HTERT RPE-1 (cell line): ENCODE measurements around the gene CEBPA.

Experiments
- in situ Hi-C: fragments of 300-500 bp; cut with MboI; formaldehyde crosslinking; loops from 4 replicates; pipeline ENCODE4 v1.14.3; 2020; ENCODE audit warnings: low sequenced_read_pairs

CEBPA gene

DNA sequence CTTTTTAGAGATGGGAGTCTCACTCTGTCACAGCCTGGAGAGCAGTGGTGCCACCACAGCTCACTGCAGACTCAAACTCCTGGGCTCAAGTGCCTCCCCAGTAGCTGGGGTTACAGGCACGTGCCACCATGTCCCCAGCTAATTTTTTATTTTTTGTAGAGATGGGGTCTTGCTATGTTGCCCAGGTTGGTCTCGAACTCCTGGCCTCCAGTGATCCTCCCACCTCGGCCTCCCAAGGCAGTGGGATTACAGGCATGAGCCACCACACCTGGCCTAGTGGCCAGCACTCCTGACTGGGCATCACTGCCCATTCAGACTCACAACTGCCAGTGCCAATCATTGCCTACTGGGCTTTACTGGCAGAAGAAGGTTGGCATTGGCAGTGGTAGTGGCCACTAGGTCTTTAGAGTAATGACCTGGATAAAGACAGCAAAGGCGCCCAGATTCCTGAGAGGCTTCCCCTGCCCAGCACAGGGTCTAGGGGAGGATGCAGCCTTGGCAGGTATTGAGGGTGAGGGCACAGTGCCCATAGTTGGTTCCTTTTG, 49.8 kb downstream of the CEBPA start:
- in situ Hi-C loops = no loop called here

DNA sequence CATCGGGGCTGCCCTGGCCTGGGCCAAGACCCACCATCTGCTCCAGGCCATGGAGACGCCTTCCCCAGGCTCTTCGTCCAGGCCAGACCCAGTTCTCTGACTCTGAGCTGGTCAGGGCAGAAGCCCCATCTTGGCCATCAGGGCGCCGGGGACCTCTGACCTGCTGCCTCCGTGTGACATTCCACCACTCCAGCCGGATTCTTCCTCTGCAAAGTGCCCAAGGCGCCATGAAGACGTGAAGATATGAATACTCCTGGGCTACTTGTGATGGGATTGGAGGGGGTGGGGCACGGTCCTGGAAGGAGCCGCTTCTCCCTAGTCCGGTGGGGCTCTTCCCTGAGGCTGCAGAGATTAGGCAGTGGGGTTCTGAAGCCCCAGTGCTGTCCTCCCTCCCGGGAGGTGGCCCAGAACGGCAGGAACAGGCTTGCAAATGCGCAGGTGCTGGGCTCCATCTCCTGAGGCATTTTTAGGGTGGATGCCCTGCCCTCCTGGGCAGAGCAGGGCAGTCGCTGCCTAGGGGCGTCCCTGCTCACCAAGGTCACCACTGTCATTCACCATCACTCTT, 50.7 kb downstream of the CEBPA start:
- in situ Hi-C loops = no loop called here

DNA sequence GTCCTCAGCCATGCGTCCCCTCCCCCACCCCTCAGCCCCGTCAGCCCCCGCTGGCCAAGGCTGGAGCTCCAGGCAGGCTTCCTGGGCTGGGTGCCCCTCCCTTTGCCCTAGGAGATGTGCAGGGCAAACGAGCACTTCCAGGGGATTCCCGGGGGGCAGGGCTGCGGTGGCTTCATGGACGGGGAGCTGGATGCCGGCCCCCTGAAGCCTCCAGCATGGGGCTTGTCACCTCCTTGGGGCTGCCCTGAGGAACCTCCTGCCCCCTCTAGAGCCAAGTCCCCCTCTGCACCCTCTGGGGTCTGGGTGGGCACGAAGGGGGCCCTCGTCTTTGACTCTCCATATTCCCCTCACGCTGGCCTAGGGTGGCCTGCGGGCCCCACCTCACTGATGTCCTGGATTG, 51.3 kb downstream of the CEBPA start:
- in situ Hi-C loops = no loop called here

DNA sequence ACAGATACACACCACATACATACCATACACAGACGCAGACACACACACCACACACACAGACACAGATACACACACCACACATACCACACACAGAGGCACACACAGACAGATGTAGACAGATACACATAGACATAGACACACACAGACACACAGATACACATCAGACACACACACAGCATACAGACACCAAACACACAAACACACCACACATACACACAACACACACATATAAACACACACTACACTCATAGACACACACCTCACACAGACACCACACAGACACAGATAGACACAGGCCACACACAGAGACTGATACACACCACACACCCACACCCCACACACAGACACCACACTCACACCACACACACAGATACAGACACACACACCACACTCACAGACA, 51.8 kb downstream of the CEBPA start:
- in situ Hi-C loops = no loop called here
